Stimulated activated CD4-positive, alpha-beta T cell treated with anti-CD3 and anti-CD28 coated beads, TNF-alpha, amount 100 ng/mL, for 4 hours (primary cell): Measurements from ENCODE around the gene EARS2.
A peak's percentile ranks its signal among the peaks of the same experiment; 100 is the strongest.
"Not testable (repeated sequence)": the region's sequence is repeated elsewhere in the genome, so short reads cannot be mapped to it uniquely, and the experiment has no call there.

Experiments used
- DNase-seq, 3 experiments: peaks; one replicate each; pipeline ENCODE4 v3.0.0-alpha.2; 2020; ENCODE audit warnings: low read depth in 3 of 3

Gene EARS2

DNA sequence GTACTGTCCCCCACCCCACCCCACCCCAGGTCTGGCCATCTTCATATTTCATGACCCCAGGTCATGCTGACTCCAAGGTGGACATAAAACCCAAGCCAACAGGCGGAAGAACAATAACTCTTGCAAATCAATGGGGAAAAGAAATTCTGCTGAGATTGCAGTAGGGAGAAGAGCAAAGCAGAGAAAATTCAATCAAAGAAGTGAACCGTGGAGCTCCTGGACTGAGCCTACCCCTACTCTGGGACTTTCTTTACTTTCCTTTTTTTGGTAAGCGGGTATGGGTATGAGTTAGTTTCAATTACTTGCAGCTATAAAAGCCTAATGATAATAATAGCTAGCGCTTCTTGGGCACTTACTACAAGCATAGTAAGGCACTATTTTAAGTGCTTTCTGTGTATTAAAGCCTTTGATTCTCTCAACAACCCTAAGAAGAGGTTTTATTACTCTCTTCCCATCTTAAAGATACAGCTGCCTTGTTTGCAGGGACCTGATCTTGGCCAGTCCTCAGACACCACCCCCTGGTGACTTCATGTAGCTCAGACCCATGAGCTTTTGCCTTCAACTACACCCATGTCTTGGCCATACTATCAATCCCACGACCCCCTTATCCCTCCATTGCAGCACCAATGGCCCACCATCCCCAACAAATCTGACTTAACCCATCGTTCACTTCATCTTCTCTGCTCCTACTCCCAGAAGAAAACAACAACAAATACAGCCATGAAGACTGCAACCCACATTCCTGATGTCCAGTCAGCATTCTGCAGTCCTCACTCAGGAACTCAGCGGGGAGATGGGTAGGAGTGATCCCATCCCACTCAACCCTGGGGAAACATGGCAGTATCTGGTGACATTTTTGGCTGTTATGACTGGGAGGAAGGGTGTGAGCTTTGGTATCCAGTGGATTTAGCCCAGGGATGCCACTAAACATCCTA lies 51.2 kb downstream of the EARS2 start:
- no peak for DNase-seq

DNA sequence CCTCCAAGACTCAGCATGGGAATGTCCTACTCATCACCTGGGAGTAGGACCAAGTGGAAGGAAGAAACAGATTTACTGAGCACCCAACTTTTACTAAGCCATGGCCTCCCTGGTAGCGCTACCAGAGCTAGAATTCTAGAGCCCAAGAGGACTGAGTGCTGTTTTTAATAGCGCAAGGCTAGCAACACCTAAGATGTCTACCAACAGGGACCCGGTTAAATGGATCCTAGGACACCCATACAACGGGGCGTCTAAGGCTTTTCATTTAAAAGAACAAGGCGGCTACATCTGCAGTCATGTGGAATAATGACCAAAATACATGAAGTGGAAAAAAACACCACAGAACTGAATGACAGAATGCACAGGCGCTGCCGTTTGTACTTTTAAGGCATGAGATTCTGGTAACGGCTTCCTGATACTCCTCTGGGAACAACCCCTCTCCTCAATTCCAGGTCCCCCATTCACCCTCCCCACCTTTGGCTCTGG lies 51.9 kb downstream of the EARS2 start:
- no peak for DNase-seq

DNA sequence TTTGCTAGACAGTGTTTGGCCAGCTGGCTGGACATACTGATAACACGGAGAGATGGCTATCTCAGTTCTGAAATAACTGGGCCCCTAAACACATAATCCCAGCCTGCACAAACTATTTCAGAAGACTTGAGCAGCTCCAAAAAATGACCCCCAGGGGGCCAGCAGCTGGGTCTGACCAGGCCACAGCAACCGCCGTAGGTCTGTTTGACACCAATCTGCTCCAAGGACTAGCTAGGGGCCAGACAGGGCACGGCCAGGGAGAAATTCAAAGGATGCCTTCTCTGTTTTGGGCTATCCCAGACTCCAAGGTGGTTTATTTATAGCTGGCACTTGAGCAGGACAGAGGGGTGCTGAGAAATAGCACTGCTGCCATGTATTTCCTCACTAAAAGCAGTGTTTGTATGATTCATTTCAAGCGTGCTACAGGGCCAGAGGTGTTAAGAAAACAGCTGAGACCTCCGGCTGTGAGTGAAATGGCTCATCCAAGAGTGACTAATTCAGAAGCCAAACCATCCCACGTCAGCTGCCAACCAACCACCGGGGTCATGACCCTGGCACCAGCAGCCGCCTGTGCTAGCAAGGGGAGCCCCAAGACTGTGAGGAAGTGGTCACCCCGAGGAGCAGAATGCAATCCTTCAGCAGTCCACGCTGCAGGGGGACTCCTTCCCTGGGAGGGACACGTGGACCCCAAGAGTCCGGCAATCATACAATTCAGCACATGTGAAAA lies 52.5 kb downstream of the EARS2 start:
- peak; percentile 21 to 42 (median 33) for DNase-seq

DNA sequence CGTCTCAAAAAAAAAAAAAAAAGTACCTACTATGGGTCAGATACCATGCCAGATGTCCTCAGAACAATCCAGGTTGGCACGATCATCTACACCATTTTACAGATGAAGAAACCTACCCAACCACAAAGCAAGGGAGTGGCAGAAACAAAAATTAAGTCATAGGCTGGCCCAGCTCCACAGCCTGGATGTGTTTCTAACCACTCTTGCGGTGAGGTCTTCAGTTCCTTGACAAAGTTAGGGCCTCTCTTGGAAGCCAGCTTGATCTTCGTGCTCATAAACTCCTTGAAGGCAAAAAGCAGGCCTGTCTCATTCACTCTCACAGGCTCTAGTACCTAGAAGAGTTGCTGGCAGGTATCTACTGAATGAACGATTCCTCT lies 53.1 kb downstream of the EARS2 start:
- DNase-seq = no peak

DNA sequence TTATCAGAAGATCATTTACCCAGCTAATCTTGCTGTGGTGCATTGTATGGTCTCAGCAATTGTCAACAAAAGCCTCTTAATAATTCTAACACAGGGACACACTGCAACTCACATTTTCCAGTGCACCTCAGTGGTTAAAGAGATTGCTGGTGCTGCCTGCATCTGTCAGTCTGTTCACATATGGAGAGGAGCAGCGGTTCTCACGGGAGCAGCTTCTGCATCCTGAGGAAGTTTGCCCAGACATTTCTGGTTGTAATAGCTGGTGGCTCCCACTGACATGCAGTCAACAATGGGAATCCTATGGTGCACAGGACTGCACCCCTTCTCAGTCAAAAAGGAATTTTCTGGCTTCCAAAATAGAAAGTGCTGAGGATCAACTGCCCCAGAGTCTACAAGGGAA lies 54.7 kb downstream of the EARS2 start:
- no peak for DNase-seq

DNA sequence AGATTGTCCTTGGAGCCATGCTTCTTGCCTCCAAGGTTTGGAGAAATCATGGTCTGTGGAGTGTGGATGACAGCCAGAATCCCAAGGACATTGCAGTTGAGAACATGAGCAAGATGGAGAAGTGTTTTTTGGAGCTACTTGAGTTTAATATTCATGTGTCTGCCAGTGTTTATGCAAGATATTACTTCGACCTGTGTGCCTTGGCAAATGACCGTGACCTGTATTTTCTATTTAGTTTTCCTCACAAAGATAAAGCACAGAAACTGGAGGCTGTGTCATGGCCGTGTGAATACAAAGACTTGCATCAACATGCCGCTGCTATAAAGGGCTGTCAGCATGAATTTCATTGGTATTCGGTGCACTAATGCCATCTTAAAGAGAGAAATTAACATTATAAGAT lies 55.9 kb downstream of the EARS2 start:
- DNase-seq = no peak

DNA sequence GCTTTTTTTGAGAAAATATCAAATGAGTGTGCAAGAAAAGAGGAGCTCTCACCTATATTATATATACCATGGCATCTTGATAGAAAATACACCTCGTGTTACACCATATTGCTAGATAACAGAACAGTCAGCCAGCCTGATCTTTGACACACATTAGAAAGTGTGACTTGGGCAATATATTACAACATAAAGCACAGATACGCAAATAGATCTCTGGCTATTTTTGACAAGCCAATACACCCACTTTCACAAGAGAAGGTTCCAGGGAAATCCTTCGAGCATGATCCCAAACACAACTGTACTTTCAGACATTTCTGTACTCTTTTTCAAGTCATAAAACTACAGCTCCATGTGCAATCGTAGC lies 56.3 kb downstream of the EARS2 start:
- DNase-seq = no peak

DNA sequence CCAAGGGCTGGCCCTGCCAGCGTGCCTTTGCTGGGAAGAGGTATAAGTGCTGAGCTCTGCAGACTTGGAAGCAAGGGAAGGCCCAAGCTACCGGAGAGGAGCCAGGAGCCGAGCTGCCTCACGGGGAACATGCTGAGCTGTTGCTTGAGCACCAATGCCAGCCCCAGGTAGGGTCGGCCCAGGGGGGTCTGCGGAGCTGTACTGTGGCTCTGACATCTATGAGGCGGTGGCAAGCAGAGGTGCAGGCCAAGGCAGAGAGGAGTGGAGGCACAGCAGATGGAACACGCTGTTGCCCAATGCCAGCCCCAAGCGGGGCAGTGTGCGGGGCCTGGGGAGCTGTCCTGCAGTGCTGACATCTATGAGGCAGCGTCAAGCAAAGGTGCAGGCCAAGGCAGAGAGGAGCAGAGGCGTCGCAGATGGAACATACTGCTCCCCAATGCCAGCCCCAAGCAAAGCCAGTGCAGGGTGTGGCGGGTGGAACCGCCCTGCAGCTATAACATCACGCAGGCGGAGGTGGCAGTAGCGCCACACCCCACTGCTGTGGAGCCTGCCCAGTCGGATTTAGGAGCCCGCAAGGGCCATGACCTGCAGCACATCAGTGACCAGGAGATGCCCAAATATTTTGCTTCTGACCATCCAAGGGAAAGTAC lies 56.8 kb downstream of the EARS2 start:
- DNase-seq = no peak

DNA sequence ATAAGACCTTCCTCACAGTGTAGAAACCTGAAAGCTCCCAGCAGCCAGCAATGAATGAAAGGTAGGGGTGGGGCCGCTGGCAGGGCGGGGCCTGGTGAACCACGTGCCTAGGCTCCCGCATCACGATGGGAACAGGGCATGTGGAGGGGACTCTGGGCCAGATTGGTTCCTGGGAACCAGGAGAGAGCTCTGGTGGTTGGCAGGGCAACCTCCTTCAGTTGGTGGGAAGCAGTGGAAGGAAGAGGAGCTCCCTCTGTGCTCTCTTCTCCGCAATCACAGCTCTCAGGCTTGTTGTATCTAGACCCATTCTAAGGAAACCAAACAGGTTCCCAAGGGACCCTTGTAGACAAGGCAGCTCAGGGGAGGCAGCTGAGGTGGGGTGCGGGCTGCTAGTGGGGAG lies 57.3 kb downstream of the EARS2 start:
- DNase-seq = no peak

DNA sequence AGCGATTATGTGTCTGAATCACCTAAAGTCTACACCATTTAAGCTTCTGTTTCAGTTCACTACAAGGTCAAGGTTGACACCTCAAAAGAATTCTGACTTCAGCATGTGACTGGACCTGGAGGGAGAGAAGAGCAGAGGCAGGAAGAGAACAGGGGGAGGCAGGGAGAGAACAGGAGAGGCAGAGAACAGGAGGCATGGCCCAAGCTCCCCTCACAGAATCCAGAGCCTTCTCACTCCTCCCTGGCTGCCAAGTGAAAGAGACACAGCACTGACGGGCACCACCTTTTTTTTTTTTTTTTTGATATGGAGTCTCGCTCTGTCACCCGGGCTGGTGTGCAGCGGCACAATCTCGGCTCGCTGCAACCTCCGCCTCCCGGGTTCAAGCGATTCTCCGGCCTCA lies 58.3 kb downstream of the EARS2 start:
- DNase-seq = no peak

DNA sequence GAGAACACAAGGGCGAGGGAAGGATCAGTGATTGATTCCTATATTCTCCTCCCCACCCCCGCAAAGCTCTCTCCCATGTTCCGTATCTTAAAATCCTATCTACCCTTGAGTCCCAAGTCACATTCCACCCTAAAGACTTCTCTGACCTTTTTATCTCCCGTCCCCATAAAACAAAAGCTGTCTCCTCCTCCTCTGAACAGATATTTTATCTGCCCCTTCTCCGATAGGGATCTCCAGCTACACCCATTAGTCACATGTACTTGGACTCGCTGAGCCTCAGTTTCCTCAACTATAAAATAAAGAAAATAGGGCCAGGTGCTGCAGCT lies 59.6 kb downstream of the EARS2 start:
- DNase-seq = no peak

DNA sequence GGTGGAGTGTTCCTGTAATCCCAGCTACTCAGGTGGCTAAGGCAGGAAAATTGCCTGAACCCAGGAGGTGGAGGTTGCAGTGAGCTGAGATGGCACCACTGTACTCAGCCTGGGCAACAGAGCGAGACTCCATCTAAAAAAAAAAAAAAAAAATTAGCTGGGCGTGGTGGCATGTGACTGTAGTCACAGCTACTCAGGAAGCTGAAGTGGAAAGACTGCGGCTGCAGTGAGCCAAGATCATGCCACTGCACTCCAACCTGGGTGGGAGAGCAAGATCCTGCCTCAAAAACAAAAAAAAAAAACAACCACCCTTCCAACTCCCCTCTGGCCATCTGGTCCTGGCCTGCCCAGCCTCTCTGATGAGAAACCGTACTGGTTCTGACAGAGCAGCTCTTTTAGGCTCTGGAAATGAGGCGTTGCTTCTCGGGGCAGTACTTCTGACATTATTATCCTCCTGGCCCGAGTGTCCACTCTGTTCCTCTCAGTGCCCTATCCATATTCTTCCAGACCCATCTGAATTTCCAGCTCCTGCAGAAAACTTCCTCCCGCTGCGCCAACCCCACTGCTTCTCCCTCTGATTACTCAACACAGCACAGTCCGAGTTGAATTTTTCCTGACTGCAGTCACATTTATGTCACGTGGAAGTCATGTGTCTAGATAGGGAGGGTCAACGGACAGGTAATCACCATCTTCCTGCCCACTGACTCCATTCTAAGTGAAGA lies 60.2 kb downstream of the EARS2 start:
- no peak for DNase-seq

DNA sequence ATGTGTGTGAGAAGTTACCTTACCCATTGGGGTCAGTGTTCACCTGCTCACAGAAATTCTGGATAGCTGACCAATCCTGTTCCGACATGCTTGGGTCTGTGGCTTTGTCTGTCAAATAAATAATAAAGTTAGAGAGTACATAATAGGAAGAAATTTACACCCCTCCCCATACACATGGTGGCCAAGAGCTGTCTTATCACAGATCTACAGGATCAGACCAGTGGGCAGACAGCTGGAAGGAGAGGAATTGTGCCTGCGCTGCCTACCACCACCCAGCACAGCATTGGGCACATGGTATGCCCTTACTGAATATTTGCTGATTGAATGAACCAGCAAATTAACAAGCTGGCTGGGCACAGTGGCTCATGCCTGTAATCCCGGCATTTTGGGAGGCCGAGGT lies 61.5 kb downstream of the EARS2 start:
- no peak for DNase-seq

DNA sequence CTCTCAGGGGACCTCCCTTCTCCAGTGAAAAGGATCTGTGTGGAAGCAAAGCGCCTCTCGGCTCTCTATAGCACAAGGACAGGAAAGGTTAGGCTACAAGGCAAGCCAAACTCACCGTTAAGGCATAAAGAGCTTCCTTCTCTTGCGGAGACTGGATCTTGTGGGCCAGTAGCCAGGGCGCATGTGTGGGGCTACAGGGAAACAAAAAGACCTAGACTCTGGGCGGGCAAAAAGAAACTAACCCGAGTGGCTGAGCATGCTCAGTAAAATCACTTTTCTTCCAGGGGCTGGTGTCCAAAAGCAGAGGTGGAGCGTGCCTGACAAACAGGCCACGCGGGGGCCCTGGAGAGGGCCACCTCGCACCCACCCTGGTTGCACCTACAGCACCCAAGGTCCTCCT lies 63.0 kb downstream of the EARS2 start:
- DNase-seq = no peak

DNA sequence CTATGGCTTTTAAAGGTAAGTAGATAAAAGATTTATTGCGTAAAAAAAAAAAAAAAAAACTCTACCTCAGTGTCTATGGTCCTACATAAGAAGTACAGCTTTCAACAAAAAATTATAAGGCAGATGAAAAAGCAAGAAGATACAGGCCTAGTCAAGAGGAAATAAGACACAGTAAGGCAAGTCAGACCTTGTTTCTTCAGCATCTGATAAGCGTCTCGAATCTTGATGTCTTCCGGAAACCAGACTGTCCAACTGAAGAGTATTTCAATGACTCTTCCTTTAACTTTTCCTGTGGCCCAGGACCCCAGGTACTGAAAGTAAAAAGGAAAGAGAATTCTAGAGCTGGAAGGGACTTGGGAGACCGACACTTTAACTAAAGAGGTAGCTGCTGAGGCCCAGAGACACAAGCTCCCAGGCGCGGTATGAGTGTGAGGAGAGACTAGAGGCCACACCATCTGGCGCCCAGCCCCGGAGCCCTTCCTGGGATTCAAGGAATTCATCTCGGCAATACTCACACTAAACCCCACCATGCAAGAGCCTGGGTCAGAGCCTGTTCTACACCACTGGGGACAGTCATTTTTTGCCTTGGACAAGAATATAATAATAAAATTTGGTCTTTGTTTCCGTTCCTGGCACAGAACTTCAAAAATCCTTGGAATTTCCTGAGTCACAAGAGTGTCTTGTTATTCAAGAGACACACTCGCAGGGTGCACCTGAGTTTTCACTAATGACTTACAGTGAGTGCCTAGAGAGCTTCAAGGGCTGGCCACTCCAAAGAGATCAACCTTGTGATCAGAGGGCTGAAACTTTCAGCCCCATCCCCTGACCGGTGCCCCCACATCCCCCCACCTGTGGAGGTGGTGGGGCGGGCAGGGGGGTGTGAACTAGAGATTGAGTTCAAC lies 65.4 kb downstream of the EARS2 start:
- no peak for DNase-seq

DNA sequence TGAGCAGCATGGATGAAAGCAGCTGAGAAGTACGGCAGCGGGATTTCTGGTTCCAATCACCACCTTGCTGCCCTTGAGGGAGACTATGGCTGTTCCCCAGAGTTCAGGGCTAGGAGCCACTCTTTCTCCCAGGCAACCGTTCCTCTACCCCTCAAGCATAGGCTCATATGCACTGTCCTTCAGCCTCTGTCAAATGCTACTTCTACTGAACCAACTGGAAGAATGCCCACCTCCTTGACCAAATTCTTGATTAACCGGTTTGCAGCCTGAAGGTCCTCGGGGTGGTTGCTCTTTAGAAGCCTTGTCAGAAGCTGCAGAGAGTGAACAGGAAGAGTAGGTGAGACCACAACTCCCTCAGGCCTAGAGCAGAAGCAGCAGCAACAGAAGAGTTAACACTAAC lies 70.7 kb downstream of the EARS2 start:
- DNase-seq = no peak

DNA sequence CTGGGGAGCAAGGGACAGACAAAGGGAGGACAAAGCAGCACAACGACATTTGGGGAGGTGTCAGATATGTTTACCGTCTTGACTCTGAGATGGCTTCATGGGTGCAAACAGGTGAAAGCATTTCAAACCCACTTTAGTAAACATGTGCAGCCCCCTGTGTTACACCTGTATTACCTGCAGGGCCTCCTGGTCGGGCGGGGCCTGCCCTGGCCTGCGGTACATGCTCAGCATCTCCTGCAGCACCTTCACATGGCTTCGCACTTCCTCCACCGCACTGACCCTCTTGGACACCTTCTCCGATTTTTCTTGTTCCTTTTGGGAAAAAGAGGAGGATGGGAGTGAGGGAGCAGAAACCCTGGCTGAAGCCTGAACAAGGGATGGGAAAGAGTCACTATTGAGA lies 71.3 kb downstream of the EARS2 start:
- DNase-seq = no peak

DNA sequence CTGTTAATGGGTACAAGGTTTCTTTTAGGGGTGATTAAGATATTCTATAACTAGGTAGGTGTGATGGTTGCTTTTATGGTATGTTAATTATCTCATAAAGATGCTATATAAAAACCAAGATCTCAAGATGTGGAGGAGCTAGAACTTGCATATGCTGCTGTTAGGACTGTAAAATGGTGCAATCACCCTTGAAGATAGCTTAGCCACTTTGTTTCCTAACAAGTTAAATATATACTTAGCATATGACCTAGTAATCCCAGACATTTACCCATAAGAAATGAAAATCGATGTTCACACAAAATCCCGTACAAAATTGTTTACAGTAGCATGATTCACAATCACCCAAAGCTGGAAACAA lies 71.9 kb downstream of the EARS2 start:
- no peak for DNase-seq

DNA sequence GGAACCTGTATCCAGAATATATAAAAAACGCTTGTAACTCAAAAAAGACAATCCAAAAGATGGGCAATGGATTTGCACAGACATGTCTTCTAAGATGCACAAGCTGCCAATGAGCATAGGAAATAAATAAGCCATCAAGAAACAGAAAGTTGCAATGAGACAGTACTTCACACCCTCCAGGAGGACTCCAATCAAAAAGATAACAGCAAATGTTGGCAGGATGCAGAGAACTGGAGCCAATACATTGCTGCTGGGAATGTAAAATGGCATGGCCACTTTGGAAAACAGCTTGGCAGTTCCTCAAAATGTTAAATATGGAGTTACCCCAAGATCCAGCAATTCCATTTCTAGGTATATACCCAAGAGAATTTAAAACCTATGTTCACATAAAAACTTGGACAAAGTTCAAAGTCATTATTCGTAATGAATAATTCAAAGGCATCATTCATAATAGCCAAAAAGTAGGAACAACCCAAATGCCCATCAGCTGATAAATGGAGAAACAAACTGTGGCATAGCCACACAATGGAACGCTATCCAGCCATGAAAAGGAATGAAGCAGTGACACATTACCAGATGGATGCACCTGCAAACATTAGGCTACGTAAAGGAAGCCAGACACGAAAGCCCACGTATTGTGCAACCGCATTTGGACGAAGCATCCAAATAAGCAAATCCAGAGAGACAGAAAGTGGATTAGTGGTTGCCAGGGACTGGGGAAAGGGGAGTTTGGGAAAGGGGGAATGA lies 72.5 kb downstream of the EARS2 start:
- no peak for DNase-seq

DNA sequence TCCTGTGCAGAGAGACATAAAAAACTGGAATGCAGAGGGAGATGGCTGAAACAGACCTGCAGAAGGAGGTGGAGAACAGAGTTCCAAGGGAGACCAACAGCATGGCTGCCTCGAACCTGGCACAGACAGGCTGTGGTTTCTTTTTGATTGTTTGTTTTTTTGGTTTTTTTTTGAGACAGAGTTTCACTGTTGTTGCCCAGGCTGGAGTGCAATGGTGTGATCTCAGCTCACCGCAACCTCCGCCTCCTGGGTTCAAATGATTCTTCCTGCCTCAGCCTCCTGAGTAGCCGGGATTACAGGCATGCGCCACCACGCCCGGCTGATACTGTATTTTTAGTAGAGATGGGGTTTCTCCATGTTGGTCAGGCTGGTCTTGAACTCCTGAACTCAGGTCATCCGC lies 73.7 kb downstream of the EARS2 start:
- DNase-seq = not testable (repeated sequence)
